Effector memory CD8-positive, alpha-beta T cell (primary cell): ENCODE measurements around the gene TRABD.

Source experiments
- ATAC-seq: fragments of 150-1000 bp; cut with Tn5 transposase; replicated peaks from 2 replicates; pipeline ENCODE4 v1.10.0; 2021; ENCODE audit warnings: mild to moderate bottlenecking, moderate library complexity
- DNase-seq, 3 experiments: peaks; one replicate each; pipeline ENCODE4 v3.0.0; 2021
- H3K27ac Mint-ChIP-seq, 2 donors: one replicate each; pipeline ENCODE4 v1.8.0; 2022; ENCODE audit warnings: mild to moderate bottlenecking in 2 of 2, mixed read lengths in 2 of 2, moderate library complexity in 2 of 2
- H3K27me3 Mint-ChIP-seq, 2 donors: one replicate each; pipeline ENCODE4 v1.8.0; 2022; ENCODE audit warnings: mixed read lengths in 2 of 2
- H3K36me3 Mint-ChIP-seq: one replicate; pipeline ENCODE4 v1.8.0; 2022; ENCODE audit warnings: mild to moderate bottlenecking, moderate library complexity, mixed read lengths; ENCODE audit not compliant: insufficient read depth
- H3K4me1 Mint-ChIP-seq, 2 donors: one replicate each; pipeline ENCODE4 v1.8.0; 2022; ENCODE audit warnings: low read depth in 2 of 2, mixed read lengths in 2 of 2
- H3K4me3 Mint-ChIP-seq, 2 donors: one replicate each; pipeline ENCODE4 v1.8.0; 2022; ENCODE audit warnings: mild to moderate bottlenecking in 2 of 2, mixed read lengths in 2 of 2, moderate library complexity in 2 of 2
- H3K9me3 Mint-ChIP-seq, 2 donors: one replicate each; pipeline ENCODE4 v1.8.0; 2022; ENCODE audit warnings: mixed read lengths in 2 of 2

TRABD gene

DNA sequence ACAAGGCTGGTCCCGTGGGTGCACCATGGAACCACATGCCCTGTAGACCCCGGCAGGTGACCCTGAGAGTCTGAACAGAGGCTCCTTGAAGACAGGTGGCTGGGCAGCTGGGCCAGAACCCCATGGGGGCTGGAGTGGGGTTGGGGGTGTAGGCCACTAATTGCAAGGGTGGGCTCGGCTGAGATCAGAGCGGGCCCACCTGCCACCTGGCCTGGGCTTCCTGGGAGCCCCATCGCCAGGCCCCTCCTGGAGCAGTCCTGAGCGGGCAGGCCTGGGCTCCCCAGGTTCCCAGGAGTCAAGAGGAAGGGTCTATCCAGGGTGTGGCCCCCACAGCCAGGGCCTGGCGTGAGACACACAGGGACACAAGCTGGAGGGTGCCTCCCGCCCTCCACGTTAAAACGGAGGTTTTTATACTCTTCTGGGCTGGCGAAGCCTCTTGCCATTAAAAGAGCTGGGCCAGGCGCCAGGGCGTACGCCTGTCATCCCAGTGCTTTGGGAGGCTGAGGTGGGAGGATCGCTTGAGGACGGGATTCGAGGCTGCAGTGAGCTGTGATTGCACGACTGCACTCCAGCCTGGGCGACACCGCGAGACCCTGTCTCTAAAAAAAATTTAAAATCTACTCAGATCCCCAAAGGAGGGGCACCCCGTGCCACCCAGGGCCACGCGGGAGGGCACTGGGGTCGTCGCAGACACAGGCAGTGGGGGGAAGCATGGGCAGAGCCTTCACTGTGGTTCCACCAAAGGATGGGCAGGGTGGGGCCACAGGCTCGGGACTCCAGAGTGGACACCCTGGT is 4.8 kb upstream of the TRABD start:
- H3K27me3 Mint-ChIP-seq, result peaks cover 0 to 22% of the 10 kb centered on the region in 2 donors
- H3K4me1 Mint-ChIP-seq, result peaks cover 5 to 13% of the 10 kb centered on the region in 2 donors
- no peak overlapping the region for H3K27ac Mint-ChIP-seq
- H3K9me3 Mint-ChIP-seq, result no peaks in the 10 kb centered on the region
- ATAC-seq (no peak), DNase-seq (no peak)
- H3K4me3 Mint-ChIP-seq, result no peak overlapping the region
- H3K36me3 Mint-ChIP-seq, result no peaks in the 10 kb centered on the region

DNA sequence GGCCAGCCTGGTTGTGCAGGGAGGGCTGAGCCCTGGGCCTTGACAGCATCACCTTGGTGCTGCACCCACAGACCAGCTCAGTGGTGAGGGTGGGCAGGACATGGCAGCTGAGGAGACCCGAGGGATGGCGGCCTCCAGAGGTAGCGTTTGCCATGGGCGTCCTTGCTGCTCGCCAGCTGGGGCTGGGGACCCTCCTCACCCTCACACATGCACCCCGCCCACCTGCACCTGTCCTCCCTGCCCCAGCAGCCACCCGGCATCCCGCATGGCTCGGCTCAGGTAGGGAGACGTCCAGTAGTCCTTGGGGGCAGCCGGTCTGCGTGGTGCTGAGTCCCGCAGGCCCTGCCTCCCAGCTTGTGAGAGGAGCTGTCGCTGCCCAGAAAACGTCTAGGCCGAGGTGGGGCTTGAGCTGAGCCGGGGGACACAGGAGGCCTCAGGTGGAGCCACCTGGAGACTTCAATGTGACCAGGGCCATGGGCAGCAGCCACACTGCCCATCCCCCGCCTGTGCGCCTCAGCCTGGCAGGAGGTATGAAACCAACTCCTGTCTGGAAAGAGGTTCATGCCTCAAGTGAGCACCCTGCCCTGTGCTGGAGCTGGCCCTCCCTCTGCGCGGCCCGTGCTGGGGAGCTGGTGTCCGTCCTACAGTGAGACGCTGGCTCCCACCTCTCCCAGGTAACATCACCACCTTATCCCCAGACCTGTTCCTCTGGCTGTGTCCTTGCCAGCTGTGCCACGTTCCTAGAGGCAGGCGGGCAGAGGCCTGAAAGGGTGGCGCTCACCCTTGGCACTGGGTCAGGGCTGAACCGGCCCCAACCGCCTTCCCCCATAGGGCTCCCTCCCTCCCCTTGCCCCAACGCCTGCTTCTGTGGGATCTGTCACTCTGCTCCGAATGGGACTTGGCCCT is 3.3 kb upstream of the TRABD start:
- Mint-ChIP-seq H3K9me3 (no peaks in the 10 kb centered on the region), H3K27ac (no peak overlapping the region), H3K4me3 (no peak overlapping the region), H3K4me1 (peaks cover 13 to 18% of the 10 kb centered on the region in 2 donors), H3K27me3 (peaks cover 0 to 22% of the 10 kb centered on the region in 2 donors), H3K36me3 (peaks cover 5% of the 10 kb centered on the region)
- no peak for ATAC-seq
- no peak for DNase-seq

DNA sequence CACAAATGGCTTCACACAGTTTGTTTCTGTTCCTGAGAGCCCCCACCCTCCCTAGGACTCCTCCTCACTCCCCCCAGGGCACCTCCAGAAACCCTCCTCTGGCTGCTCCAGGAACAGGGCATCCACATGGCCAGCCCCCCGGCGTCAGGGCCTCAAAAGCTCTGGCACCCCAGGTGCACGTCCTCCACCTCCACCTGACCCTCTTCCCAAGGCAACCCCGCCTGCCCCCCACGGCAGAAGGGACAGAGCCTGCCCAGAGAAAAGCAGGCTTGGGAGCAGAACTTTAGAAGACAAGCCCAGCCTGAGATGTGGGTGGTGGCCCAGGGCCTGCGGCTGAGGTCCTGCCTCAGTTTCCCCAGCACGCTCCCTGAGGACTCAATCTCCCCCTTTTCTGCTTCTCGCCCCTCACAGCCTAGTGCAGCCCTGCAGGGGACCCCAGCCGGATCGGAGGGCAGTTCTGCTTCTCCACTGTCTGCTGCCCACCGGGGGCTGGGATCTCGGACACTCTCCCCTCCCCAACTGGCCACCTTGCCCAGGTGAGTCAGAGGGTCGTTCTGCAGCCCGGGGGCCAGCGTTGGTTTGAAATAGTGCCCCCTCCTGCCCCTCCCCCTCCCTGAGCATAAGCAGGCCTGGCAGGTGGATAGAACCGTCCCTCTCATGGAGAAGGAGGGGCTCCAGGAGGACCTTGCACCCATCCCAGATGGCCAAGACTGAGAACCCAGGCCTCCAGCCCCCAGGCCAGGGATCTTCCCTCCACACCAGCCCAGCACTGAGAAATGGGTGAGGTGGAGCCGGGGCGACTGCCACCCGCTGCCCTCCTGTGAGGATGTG is 2.4 kb upstream of the TRABD start:
- Mint-ChIP-seq H3K36me3 (peaks cover 10% of the 10 kb centered on the region), H3K27me3 (peaks cover 0 to 22% of the 10 kb centered on the region in 2 donors), H3K27ac (no peak overlapping the region), H3K9me3 (no peaks in the 10 kb centered on the region), H3K4me3 (peak overlapping the region; percentile 54 to 60), H3K4me1 (peaks cover 17 to 23% of the 10 kb centered on the region in 2 donors)
- ATAC-seq (no peak), DNase-seq (no peak)

DNA sequence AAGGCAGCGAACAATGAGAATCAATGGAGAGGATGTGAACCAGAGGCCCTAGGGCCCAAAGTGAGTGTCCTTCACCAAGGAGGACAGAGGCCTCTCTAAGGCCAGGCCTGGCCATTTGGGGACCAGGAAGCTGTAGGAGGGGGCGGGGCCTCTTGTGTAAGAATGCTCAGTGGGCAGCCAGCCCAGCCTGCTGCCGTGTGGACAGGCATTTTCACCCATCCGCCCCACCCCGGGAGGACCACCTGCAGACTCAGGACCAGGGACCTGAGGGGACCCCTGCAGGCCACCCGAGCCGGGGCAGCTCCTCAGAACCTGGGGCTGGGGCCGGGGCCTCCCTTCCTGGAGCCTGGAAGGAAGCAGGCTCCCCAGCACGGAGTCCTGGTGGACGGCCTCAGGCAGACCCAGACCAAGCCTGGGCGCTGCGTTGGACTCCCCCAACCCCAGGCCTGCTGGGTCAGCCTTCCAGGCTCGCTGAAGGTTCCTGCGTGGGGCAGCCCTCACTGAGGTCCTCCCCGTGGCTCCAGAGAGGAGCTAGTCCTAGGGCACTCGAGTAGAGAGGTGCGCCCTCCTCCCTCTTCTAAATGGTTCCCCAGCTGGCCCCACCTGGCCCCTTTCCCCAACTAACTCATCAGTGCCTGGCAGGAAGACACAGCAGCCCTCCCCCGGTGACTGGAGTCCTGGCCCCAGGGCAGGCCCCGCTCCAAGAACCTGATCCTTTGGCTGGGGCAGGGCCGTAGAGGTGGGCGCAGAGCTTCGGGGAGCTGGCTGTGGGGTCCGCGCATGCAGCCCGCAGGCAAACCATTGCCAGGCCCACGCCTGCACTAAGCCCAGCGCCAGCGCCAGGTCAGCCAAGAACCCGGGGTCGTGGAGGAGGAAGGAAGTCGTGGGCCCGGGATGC is 1.5 kb upstream of the TRABD start:
- Mint-ChIP-seq H3K4me3 (peak overlapping the region; percentile 75 to 80), H3K27ac (no peak overlapping the region), H3K9me3 (no peaks in the 10 kb centered on the region), H3K27me3 (peaks cover 0 to 14% of the 10 kb centered on the region in 2 donors), H3K4me1 (peaks cover 19 to 26% of the 10 kb centered on the region in 2 donors), H3K36me3 (peaks cover 10% of the 10 kb centered on the region)
- no peak for DNase-seq
- ATAC-seq, result no peak

DNA sequence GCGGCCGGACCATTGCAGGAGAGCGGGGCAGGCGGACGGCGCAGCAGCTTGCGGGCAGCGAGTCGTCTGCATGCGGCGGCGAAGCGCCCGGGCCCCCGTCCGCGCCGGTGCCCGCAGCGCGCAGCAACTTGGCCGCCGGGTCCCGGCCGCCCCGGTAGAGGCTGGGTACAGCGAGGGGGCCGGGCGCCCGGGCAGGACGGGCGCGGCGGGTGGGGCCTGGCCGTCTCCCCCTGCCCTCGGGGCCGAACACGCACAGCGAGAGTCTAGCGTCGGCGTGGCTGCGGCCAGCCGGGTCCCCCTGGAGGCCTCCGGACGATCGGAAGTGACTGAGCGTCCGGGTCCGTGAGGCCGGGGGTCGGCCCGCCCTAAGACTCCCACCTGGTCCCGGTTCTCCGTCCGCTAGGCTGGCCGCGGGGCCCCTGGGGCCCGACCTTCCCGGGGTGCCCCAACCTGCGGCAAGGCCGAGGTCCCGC is 775 bp upstream of the TRABD start:
- H3K4me1 Mint-ChIP-seq, result peaks cover 21 to 31% of the 10 kb centered on the region in 2 donors

DNA sequence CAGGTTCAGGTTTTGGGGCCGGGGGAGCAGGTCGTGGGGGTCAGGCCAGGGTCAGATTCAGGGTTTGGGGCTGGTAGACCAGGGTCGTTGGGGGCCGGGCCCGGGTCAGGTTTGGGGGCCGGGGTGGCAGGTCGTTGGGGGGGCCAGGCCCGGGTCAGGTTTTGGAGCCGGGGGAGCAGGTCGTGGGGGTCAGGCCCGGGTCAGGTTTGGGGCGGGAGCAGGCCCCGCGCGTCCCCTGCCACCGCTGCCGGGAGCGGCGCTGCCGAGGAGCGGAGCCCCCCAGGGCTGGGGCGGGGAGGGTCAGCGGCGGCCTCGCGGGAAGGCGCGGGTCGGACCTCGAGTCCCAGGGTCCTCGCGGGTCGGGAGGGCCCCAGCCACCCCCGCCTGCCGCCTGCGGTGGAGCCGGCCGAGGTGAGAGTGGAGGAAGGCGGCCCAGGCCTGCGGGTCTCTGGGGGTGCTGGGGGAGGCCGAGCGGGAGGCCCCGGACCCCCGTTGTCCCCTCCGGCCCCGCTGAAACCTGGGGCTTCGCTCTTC is 535 bp downstream of the TRABD start:
- ATAC-seq, result no peak
- peaks cover 26 to 34% of the 10 kb centered on the region in 2 donors for H3K4me1 Mint-ChIP-seq
- no peak for DNase-seq
- H3K27ac Mint-ChIP-seq, result peak overlapping the region; percentile 94 to 97
- H3K27me3 Mint-ChIP-seq, result no peaks in the 10 kb centered on the region
- peaks cover 26% of the 10 kb centered on the region for H3K36me3 Mint-ChIP-seq
- peak overlapping the region; percentile 92 for H3K4me3 Mint-ChIP-seq
- no peaks in the 10 kb centered on the region for H3K9me3 Mint-ChIP-seq

More for the DNA sequence above, 775 bp upstream of the TRABD start:
- Mint-ChIP-seq H3K36me3 (peaks cover 13% of the 10 kb centered on the region), H3K4me3 (peak overlapping the region; percentile 92), H3K27ac (peak overlapping the region in 1 of 2 donors; percentile 51), H3K9me3 (no peaks in the 10 kb centered on the region), H3K27me3 (peaks cover 0 to 7% of the 10 kb centered on the region in 2 donors)
- ATAC-seq (no peak), DNase-seq (no peak)

DNA sequence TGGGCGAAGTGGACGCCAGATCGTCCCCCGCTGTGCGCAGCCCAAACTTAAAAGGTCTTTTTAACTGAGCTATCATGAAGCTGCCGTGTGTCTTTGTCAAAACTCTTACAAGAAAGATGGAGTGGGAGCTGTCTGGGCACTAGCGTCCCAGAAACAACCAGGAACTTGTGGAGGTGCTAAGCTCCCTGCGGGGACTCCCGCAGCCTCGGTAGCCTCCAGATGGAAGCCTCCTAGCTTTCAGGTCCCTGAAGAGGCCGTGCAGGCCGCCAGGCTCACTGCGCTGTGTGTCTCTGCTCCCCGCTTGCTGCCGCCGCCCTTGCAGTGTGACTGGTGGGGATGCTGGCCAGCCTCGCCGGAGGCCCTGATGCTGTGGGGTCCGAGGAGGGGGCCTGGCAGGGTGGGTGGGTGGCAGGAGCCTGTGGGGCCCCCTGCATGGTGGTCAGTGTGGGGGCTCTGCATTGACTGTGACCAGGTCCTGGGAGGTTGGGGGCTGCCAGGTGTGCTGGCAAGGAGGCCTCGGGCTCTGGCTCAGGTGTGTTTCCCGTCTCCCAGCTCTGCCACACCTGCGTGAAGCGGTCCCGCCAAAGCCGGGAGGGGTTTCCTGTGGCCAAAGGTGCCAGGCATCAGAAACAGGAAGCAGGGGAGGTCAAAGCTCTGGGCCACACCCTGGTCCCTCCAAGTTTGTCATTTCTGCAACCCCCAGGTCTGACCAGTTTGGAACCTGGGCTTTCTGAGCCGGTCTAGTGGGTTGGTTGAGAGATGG is 1.2 kb downstream of the TRABD start:
- DNase-seq, result no peak
- ATAC-seq, result no peak
- Mint-ChIP-seq H3K36me3 (peaks cover 33% of the 10 kb centered on the region), H3K27ac (peak overlapping the region; percentile 94 to 97), H3K4me3 (peak overlapping the region; percentile 92), H3K4me1 (peaks cover 32 to 41% of the 10 kb centered on the region in 2 donors), H3K9me3 (no peaks in the 10 kb centered on the region), H3K27me3 (no peaks in the 10 kb centered on the region)

DNA sequence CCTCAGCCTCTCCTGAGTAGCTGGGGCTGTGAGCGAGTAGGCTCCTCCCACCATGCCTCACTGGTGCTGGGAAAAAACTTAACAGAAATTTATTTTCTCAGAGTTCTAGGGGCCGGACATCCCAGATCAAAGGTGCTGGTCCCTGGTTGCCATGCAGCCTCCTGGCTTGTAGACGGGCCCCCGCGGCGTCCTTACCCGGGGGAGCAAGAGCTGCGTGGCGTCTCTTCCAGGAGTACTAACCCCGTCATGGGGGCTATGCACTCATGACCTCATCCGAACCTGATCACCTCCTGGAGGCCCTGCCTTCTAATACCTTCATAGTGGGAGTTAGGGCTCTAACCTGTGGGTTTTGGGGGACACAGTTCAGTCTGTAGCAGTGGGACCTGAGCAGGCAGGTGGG is 2.6 kb downstream of the TRABD start:
- Mint-ChIP-seq H3K36me3 (peaks cover 47% of the 10 kb centered on the region), H3K4me1 (peaks cover 38 to 49% of the 10 kb centered on the region in 2 donors), H3K27me3 (no peaks in the 10 kb centered on the region), H3K4me3 (no peak overlapping the region), H3K27ac (peak overlapping the region; percentile 73 to 98), H3K9me3 (no peaks in the 10 kb centered on the region)
- ATAC-seq (no peak), DNase-seq (no peak)

DNA sequence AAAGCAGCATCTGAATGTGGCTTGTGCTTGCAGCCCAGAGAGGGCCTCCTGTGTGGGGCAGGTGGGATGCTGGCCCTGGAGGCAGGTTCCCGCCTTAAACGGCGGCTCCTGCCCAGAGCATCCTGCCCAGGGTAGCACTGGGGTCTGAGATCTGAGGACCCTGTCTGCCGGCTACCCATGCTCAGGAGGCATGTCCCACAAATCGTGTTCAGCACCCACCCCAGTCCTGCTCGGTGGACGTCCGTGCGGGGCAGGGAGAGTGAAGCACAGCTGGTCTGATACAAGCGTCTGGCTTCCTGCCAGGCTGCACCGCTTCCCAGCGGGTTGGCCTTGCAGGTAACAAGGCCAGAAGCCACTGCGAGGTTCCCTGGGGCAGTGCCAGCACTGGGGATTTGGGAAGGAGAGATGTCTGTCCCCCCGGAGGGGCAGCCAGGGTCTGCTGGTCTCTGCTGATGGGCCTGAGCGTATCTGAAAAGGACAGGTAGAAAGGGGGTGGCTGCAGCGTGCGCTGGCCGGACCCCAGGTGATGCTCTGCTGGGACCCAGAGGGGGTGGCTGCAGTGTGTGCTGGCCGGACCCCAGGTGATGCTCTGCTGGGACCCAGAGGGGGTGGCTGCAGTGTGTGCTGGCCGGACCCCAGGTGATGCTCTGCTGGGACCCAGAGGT is 3.6 kb downstream of the TRABD start:
- H3K4me3 Mint-ChIP-seq, result peak overlapping the region; percentile 91 to 95
- H3K4me1 Mint-ChIP-seq, result peaks cover 38 to 49% of the 10 kb centered on the region in 2 donors

DNA sequence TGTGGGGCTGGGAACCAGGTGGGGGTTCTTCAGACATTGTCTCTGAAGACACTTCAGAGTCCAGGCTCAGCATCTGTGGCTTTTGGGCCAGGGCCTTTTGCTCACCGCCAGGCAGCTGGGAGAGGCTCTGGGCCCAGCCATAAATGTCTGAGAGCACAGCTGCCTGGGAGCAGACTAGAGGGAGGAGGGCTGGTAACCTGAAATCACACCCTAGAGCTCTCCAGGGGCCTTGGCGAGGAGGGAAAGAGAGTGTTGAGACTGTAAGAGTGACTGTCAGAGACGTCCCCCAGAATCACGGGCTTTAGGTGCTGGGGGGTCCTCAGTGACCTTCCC is 4.1 kb downstream of the TRABD start:
- H3K9me3 Mint-ChIP-seq, result no peaks in the 10 kb centered on the region
- H3K27me3 Mint-ChIP-seq, result no peaks in the 10 kb centered on the region
- H3K36me3 Mint-ChIP-seq, result peaks cover 60% of the 10 kb centered on the region
- peaks cover 38 to 46% of the 10 kb centered on the region in 2 donors for H3K4me1 Mint-ChIP-seq
- H3K27ac Mint-ChIP-seq, result peak overlapping the region; percentile 98 to 100
- DNase-seq (no peak), ATAC-seq (peak; percentile 0)
- peak overlapping the region; percentile 91 to 95 for H3K4me3 Mint-ChIP-seq

More for the DNA sequence above, 3.6 kb downstream of the TRABD start:
- H3K9me3 Mint-ChIP-seq, result no peaks in the 10 kb centered on the region
- peaks cover 55% of the 10 kb centered on the region for H3K36me3 Mint-ChIP-seq
- DNase-seq, result no peak
- ATAC-seq, result no peak
- no peaks in the 10 kb centered on the region for H3K27me3 Mint-ChIP-seq
- peak overlapping the region; percentile 98 to 100 for H3K27ac Mint-ChIP-seq
